ENCODE data around the gene IL15.
A peak's percentile ranks its signal among the peaks of the same experiment; 100 is the strongest.

GRCh38 chr4:141635736-141636081 lies 674 bp upstream of the IL15 start:
- peak; percentile 18; the same call in 1 of the 2 replicates for TF ChIP-seq POLR2A (IDR thresholded peaks at IDR 0.05; ENCODE audit: low read depth, low read length)
- TF ChIP-seq POLR2AphosphoS5 (IDR thresholded peaks at IDR 0.05; ENCODE audit: low read depth, low read length) = no peak

All from GM12892 (cell line).